ENCODE results near the gene DHX40.
A peak's percentile ranks its signal among the peaks of the same experiment; 100 is the strongest.
"Not testable (repeated sequence)": the region's sequence is repeated elsewhere in the genome, so short reads cannot be mapped to it uniquely, and the experiment has no call there.

Gene DHX40, protein sequence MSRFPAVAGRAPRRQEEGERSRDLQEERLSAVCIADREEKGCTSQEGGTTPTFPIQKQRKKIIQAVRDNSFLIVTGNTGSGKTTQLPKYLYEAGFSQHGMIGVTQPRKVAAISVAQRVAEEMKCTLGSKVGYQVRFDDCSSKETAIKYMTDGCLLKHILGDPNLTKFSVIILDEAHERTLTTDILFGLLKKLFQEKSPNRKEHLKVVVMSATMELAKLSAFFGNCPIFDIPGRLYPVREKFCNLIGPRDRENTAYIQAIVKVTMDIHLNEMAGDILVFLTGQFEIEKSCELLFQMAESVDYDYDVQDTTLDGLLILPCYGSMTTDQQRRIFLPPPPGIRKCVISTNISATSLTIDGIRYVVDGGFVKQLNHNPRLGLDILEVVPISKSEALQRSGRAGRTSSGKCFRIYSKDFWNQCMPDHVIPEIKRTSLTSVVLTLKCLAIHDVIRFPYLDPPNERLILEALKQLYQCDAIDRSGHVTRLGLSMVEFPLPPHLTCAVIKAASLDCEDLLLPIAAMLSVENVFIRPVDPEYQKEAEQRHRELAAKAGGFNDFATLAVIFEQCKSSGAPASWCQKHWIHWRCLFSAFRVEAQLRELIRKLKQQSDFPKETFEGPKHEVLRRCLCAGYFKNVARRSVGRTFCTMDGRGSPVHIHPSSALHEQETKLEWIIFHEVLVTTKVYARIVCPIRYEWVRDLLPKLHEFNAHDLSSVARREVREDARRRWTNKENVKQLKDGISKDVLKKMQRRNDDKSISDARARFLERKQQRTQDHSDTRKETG

DNA sequence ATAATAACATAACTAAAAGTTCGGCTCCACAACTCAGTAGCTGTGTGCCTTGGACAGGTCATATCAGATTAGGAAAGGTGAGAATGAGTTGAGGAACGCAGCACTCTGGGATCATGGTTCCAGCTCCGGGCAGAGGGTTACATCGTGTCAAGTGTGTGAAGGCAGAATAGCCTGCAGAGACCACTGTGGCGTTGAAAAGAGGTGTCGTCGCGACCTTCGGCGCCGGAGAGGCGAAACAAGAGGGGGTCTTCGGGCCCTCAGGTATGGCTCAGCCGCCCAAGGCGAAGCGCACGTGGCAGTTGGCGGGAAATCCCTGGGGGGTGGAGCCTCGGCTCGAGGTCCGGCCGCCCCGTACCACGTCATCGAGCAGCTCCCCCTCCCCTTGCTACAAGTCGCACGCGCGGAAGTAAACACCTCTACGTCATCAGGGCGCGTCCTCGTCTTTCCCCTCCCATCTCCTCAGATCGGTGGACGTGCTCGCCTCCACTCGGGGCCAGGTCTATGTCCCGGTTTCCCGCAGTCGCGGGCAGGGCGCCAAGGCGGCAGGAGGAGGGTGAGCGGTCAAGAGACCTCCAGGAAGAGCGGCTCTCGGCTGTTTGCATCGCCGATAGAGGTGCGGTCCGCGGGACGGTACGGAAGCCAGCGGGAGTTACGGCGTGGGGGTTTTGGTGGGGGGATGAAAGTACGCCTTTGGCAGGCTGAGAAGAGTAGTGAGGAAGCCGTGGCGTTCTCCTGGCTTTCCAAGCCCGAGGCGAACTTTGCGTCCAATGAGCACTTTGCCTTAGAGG, at the start of gene DHX40:
TSS of gene DHX40 (plus strand) at position 440 of the 788 bp plus-strand sequence. CDS start at position 502, 62 bp downstream.
- H3K9me3 ChIP-seq (ENCODE audit: severe bottlenecking), result peaks cover 11% of the 10 kb centered on the region
- TF ChIP-seq, protein P1, sequence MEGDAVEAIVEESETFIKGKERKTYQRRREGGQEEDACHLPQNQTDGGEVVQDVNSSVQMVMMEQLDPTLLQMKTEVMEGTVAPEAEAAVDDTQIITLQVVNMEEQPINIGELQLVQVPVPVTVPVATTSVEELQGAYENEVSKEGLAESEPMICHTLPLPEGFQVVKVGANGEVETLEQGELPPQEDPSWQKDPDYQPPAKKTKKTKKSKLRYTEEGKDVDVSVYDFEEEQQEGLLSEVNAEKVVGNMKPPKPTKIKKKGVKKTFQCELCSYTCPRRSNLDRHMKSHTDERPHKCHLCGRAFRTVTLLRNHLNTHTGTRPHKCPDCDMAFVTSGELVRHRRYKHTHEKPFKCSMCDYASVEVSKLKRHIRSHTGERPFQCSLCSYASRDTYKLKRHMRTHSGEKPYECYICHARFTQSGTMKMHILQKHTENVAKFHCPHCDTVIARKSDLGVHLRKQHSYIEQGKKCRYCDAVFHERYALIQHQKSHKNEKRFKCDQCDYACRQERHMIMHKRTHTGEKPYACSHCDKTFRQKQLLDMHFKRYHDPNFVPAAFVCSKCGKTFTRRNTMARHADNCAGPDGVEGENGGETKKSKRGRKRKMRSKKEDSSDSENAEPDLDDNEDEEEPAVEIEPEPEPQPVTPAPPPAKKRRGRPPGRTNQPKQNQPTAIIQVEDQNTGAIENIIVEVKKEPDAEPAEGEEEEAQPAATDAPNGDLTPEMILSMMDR (IDR thresholded peaks at IDR 0.05; ENCODE audit: low read depth, low read length), result no peak
- peak within 1 kb of the TSS; percentile 75 for H3K27ac ChIP-seq
- H3K27me3 ChIP-seq (ENCODE audit: insufficient read depth, low read depth, severe bottlenecking), result no peaks in the 10 kb centered on the region
- peak; percentile 98 for DNase-seq
- H3K36me3 ChIP-seq, result peaks cover 20% of the 10 kb centered on the region
- peak within 1 kb of the TSS; percentile 55 for H3K4me3 ChIP-seq (ENCODE audit: low read depth, low read length)

DNA sequence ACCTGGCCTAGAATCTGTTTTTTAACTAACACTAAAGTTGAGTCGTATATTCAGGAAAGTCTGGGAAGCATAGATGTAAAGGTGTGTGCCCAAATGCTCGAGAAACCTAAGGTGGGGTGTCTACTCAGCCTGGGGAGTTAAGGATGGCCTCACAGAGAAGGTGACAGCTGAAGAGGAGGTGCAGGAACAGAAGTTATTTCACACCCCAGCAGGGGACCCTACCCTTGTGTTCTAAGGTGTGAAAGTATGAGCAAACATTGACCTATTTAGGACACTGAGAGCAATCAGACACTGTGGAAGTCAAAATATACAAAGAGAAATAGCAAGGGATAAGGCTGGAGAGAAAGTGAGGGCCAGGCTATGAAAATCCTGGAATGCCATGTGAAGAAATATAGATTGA, 49.0 kb upstream of the DHX40 start:
- Histone ChIP-seq H3K27ac (no peak overlapping the region), H3K4me3 (ENCODE audit: low read depth, low read length) (no peak overlapping the region), H3K9me3 (ENCODE audit: severe bottlenecking) (no peaks in the 10 kb centered on the region), H3K36me3 (no peaks in the 10 kb centered on the region), H3K27me3 (ENCODE audit: insufficient read depth, low read depth, severe bottlenecking) (no peaks in the 10 kb centered on the region)
- TF ChIP-seq, protein P1 (IDR thresholded peaks at IDR 0.05; ENCODE audit: low read depth, low read length), result no peak
- DNase-seq, result no peak

DNA sequence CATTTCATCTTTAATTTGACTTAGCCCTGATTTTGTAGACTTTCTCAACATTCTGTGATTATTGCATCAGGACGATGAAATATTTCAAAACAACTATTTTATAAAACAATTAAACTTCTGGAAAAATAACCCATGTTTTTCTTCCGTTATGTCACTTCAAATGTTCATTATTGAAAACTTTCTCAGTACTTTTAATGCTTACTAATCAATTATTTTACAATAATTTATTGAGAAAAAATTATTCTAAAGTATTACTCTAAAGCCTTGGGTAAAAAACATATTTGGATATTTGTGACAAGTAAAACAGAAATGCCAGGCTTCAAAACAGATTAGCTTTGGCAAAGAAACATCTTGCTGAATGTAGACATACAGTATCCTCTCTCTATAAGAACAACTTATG, 46.3 kb upstream of the DHX40 start:
- TF ChIP-seq, protein P1 (IDR thresholded peaks at IDR 0.05; ENCODE audit: low read depth, low read length), result no peak
- Histone ChIP-seq H3K4me3 (ENCODE audit: low read depth, low read length) (no peak overlapping the region), H3K27ac (no peak overlapping the region), H3K27me3 (ENCODE audit: insufficient read depth, low read depth, severe bottlenecking) (no peaks in the 10 kb centered on the region), H3K9me3 (ENCODE audit: severe bottlenecking) (no peaks in the 10 kb centered on the region), H3K36me3 (no peaks in the 10 kb centered on the region)
- no peak for DNase-seq

DNA sequence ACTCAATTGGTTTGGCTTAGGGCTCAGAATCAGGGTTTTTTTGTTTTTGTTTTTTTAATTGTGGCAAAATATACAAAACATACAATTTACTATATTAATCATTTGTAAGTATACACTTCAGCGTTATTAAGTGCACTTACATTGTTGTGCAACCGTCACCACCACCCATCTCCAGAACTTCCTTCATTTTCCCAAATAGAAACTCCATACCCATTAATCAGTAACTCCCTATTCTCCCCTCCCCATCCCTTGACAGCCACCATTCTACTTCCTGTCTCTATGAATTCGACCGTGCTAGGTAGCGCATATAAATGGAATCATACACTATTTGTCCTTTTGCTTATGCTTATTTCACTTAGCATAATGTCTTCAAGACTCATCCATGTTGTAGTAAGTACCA, 45.2 kb upstream of the DHX40 start:
- Histone ChIP-seq H3K4me3 (ENCODE audit: low read depth, low read length) (no peak overlapping the region), H3K9me3 (ENCODE audit: severe bottlenecking) (no peaks in the 10 kb centered on the region), H3K27ac (no peak overlapping the region), H3K27me3 (ENCODE audit: insufficient read depth, low read depth, severe bottlenecking) (no peaks in the 10 kb centered on the region), H3K36me3 (no peaks in the 10 kb centered on the region)
- no peak for DNase-seq
- TF ChIP-seq, protein P1 (IDR thresholded peaks at IDR 0.05; ENCODE audit: low read depth, low read length), result no peak

DNA sequence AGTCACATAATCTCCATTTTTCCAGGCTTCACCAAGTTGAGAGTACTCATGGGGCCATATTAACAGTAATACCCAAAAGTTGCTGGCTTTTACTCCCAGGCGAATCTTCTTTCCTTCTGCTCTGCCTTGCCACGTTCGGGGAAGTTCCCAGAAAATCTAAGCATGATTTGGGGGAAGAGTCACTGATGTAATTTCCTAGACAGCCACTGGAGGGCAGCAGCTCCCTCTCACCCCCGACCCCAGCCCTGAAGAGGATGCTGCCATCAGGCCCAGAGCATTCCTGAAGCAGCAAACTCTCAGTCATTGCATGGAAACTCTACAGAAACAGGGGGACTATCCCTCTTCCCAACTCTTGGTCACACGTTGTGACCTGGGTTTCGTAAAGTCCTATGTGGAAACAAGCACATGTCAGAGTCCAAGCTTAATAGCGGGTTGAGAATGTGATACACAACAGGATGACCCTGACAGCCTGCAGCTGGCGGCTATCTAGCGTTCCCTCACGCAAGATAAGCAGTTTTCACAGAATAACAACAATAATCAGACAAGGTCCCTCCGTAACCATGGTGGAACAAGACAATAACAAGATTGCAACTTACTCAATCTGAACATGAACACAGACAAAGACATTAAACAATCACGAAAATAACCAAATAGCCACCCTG, 43.8 kb upstream of the DHX40 start:
- H3K9me3 ChIP-seq (ENCODE audit: severe bottlenecking), result no peaks in the 10 kb centered on the region
- H3K27ac ChIP-seq, result no peak overlapping the region
- DNase-seq, result peak; percentile 76
- H3K27me3 ChIP-seq (ENCODE audit: insufficient read depth, low read depth, severe bottlenecking), result no peaks in the 10 kb centered on the region
- H3K4me3 ChIP-seq (ENCODE audit: low read depth, low read length), result no peak overlapping the region
- TF ChIP-seq, protein P1 (IDR thresholded peaks at IDR 0.05; ENCODE audit: low read depth, low read length), result peak; percentile 91
- no peaks in the 10 kb centered on the region for H3K36me3 ChIP-seq

DNA sequence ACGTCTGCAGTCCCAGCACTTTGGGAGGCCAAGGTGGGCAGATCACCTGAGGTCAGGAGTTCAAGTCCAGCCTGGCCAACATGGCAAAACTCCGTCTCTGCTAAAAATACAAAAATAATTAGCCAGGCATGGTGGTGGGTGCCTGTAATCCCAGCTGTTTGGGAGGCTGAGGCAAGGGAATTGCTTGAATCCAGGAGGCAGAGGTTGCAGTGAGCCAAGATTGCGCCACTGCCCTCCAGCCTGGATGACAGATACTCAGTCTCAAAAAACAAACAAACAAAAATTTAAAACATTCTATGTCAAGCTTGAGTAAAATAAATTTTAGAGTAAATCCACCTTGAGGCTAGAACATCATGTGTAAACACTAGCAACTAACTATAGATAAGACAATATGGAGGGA, 40.5 kb upstream of the DHX40 start:
- not testable (repeated sequence) for H3K36me3 ChIP-seq; DNase-seq; H3K27me3 ChIP-seq (ENCODE audit: insufficient read depth, low read depth, severe bottlenecking); H3K9me3 ChIP-seq (ENCODE audit: severe bottlenecking); H3K27ac ChIP-seq; H3K4me3 ChIP-seq (ENCODE audit: low read depth, low read length)
